ENCODE measurements around the gene PNMA8C.

GRCh38 chr19:46390121-46390858, 38.4 kb downstream of the PNMA8C start:
- TF ChIP-seq CTCF (IDR thresholded peaks at IDR 0.05) (no peak), EP300 (IDR thresholded peaks at IDR 0.05) (no peak), POLR2A (IDR thresholded peaks at IDR 0.05) (no peak), POLR2AphosphoS5 (IDR thresholded peaks at IDR 0.05) (no peak)

Data from gastroesophageal sphincter (tissue), 3 donors.